GM12875 (cell line): Measurements from ENCODE around the gene LGI2.

Experiments used
- H3K4me3 ChIP-seq: one replicate; pipeline ENCODE4 v1.5.1; 2011; ENCODE audit warnings: low read depth, low read length, control low read depth
- TF ChIP-seq, protein P1 (sequence below): IDR thresholded peaks from 2 replicates; pipeline ENCODE4 v1.5.1; 2011; ENCODE audit warnings: low read depth, mild to moderate bottlenecking, control low read depth, inconsistent platforms, low read length, moderate library complexity, borderline replicate concordance; ENCODE audit not compliant: insufficient read depth

The LGI2 gene

DNA sequence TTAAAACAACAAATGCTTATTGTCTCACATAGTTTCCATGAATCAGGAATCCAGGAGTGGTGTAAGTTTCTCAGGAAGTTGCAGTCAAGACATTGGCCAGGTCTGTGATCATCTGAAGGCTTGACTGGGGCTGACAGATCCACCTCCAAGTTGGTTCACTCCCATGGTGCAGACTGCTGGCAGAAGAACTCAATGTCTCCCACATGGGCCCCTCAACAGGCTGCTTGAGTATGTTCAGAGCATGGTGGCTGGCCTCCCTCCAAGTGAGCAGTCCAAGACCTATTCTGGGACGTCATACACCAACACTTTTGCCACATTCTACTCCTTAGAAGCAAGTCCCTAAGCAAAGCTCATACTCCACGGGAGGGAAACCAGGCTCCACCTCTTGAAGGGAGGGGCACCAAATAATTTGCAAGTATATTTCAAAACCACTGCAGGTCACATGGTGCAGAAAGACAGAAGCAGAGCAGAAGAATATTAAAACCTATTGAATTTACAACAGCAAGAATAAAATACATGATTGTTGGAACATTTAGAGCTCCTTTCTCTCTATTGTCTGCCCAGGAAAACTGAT is 35.3 kb downstream of the LGI2 start:
- TF ChIP-seq, protein P1, sequence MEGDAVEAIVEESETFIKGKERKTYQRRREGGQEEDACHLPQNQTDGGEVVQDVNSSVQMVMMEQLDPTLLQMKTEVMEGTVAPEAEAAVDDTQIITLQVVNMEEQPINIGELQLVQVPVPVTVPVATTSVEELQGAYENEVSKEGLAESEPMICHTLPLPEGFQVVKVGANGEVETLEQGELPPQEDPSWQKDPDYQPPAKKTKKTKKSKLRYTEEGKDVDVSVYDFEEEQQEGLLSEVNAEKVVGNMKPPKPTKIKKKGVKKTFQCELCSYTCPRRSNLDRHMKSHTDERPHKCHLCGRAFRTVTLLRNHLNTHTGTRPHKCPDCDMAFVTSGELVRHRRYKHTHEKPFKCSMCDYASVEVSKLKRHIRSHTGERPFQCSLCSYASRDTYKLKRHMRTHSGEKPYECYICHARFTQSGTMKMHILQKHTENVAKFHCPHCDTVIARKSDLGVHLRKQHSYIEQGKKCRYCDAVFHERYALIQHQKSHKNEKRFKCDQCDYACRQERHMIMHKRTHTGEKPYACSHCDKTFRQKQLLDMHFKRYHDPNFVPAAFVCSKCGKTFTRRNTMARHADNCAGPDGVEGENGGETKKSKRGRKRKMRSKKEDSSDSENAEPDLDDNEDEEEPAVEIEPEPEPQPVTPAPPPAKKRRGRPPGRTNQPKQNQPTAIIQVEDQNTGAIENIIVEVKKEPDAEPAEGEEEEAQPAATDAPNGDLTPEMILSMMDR: no peak
- H3K4me3 ChIP-seq: no peak overlapping the region

DNA sequence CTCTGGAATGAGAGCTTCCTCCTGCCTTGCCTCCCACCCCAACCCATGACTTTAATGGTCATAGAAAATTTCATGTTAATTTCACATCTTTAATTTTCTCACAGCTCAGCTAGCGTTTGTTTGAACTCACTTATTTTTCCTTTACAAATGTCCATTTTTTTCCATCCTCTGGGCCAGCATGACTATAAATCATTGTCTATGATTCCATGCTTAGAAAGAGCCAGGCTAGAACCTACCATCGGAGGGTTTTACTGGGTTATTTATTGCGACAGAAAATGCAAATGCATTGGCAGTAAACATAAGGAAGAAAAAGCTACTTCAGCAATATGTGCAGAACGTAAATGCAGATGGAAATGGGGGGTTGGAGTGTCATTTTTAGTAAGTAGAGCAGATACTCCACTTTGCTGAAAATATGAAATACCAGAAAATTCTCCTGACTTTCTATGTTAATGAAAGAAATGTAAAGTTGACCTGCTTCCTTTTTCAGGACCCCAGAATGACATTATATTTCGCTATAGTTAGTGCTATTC is 37.1 kb downstream of the LGI2 start:
- TF ChIP-seq, protein P1: no peak
- no peak overlapping the region for H3K4me3 ChIP-seq

DNA sequence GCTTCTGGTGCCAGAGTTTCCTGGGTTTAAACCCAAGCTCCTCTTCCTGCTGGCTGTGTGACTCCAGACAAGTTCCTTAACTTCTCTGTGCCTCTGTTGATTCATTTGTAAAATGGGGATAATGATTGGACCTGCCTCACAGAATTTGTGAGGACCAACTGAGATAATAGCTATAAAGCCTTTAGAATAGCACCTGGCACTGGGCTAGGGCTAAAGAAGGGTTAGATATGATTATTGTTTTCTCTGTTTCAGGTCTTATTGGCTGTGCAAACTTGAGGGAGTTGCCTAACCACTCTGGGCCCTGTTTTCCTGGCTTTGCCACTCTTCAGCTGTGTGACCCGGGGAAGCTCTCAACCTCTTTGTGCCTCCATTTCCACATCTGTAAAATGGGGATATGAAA is 37.8 kb downstream of the LGI2 start:
- TF ChIP-seq, protein P1: no peak
- no peak overlapping the region for H3K4me3 ChIP-seq

DNA sequence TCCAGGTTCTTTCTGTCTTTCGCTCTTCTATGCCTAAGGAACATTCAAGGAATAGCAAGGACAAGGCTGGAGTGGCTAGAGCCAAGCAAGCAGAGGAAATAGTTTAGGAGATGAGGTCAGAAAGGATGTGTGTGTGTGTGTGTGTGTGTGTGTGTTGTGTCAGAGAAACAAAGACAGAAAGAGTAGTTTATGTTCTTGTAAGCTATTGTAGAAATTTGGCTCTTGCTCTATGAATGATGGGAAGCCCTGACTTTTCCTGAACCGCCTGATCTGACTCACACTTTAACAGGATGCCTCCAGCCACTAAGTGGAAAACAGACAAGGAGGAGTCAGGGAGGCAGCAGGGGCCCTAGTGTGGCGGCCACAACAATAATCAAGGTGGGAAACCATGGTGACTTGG is 39.7 kb downstream of the LGI2 start:
- H3K4me3 ChIP-seq: no peak overlapping the region
- TF ChIP-seq, protein P1: no peak

DNA sequence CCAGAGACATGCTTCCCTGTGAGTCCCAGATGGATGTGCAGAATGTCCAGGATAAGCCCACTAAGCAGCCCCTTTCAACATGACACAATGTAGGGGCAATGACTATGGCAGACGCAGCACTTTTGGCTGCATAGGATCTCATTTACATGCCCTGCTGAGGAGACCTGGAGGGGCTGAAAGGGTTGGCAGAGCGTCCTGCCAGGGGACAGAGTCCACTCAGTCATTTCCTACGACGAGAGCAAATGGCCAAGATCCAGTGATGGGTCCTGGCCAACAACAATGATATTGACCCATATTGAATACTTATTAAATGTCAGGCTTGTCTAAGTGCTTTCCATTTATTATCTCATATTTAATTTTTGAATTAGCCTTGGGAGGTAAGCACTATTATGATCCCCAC is 41.4 kb downstream of the LGI2 start:
- TF ChIP-seq, protein P1: no peak
- H3K4me3 ChIP-seq: no peak overlapping the region

DNA sequence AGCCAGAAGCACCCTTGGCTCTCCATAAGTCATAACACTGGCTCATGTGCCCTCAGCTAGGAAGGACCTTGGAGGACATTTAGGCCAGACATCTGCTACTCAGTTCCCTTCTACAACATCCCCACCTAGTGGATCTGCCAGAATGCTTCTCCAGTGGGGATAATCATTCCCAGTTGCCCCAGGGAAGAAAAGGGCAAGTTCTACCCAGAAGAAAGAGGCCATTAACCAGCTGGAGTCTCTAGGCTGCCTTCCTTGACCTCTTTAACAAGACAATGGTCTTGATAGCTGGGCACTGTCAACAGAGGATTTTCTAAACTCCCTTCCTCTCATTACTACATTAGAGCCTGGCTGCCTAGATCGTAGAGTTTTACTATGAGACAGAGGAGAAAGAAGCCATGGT is 42.0 kb downstream of the LGI2 start:
- TF ChIP-seq, protein P1: peak; percentile 12; the same call in 1 of the 2 replicates
- H3K4me3 ChIP-seq: no peak overlapping the region
